ENCODE data around the gene ASCL5. TPM values are rescaled to one million over a fixed set of nuclear protein-coding genes. Genes with fewer than 3 reads are reported as not detected.

The ASCL5 gene
- total and polyA plus RNA-seq, 9 of the 15 experiments (the other 6 are each of a cell fraction or from before 2014, with no cell fraction given): 0.09 TPM; not detected in 8

DNA sequence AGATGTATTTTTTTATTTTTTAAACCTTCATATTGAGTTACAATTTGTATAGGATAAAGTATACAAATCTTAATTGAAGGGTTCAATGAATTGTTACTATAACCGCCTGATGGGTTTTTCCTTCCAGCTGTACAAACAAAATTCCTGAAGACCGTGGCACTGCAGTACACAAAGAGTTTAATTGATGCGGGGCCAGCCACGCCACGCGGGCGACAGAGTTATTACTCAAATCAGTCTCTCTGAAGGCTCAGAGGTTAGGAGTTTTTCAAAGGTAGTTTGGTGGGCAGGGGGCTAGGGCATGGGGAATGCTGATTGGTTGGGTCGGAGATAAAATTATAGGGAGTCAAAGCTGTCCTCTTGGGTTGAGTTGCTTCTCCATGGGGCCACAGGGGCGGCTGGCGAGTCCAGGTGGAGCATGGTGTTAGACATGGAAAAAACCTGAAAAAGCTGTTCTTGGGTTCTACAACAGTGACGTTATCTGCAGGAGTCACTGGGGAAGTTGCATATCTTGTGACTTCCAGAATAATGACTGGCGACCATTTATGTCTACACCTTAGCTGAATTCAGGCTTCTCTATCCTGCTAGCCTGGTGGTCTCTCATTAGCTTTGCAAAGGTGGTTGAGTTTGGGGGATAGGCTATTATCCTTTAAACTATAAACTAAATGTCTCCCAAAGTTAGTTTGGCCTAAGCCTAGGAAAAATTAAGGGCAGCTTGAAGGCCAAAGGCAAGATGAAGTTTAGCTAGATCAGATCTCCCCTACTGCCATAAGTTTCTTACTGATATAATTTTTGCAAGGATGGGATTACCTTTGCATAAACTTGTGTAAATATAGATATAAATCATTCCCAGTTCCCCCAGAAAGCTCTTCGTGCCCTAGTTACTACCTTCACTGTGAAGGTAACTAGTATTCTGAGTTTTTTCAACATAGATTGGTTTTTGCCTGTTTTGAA lies 40.3 kb upstream of the ASCL5 start (continued):
- TF ChIP-seq, protein P1, sequence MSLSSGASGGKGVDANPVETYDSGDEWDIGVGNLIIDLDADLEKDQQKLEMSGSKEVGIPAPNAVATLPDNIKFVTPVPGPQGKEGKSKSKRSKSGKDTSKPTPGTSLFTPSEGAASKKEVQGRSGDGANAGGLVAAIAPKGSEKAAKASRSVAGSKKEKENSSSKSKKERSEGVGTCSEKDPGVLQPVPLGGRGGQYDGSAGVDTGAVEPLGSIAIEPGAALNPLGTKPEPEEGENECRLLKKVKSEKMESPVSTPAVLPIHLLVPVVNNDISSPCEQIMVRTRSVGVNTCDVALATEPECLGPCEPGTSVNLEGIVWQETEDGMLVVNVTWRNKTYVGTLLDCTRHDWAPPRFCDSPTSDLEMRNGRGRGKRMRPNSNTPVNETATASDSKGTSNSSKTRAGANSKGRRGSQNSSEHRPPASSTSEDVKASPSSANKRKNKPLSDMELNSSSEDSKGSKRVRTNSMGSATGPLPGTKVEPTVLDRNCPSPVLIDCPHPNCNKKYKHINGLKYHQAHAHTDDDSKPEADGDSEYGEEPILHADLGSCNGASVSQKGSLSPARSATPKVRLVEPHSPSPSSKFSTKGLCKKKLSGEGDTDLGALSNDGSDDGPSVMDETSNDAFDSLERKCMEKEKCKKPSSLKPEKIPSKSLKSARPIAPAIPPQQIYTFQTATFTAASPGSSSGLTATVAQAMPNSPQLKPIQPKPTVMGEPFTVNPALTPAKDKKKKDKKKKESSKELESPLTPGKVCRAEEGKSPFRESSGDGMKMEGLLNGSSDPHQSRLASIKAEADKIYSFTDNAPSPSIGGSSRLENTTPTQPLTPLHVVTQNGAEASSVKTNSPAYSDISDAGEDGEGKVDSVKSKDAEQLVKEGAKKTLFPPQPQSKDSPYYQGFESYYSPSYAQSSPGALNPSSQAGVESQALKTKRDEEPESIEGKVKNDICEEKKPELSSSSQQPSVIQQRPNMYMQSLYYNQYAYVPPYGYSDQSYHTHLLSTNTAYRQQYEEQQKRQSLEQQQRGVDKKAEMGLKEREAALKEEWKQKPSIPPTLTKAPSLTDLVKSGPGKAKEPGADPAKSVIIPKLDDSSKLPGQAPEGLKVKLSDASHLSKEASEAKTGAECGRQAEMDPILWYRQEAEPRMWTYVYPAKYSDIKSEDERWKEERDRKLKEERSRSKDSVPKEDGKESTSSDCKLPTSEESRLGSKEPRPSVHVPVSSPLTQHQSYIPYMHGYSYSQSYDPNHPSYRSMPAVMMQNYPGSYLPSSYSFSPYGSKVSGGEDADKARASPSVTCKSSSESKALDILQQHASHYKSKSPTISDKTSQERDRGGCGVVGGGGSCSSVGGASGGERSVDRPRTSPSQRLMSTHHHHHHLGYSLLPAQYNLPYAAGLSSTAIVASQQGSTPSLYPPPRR (CRISPR knock-in tag; IDR thresholded peaks at IDR 0.05; ENCODE audit: borderline replicate concordance): no peak
- TF ChIP-seq RBM39 (optimal IDR thresholded peaks at IDR 0.05; ENCODE audit: low read depth, low read length) (no peak), RBFOX2 (IDR thresholded peaks at IDR 0.05; ENCODE audit: low read depth, low read length) (no peak), CAMTA2 (CRISPR knock-in tag; conservative IDR thresholded peaks at IDR 0.05) (no peak), TSC22D4 (tag; IDR thresholded peaks at IDR 0.05) (no peak), HDAC8 (tag; IDR thresholded peaks at IDR 0.05) (no peak), ZNF668 (CRISPR knock-in tag; IDR thresholded peaks at IDR 0.05) (no peak), ZNF766 (CRISPR knock-in tag; conservative IDR thresholded peaks at IDR 0.05) (no peak), ZNF444 (CRISPR knock-in tag; IDR thresholded peaks at IDR 0.05) (no peak)
- TF ChIP-seq, protein P2, sequence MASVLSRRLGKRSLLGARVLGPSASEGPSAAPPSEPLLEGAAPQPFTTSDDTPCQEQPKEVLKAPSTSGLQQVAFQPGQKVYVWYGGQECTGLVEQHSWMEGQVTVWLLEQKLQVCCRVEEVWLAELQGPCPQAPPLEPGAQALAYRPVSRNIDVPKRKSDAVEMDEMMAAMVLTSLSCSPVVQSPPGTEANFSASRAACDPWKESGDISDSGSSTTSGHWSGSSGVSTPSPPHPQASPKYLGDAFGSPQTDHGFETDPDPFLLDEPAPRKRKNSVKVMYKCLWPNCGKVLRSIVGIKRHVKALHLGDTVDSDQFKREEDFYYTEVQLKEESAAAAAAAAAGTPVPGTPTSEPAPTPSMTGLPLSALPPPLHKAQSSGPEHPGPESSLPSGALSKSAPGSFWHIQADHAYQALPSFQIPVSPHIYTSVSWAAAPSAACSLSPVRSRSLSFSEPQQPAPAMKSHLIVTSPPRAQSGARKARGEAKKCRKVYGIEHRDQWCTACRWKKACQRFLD (CRISPR knock-in tag; IDR thresholded peaks at IDR 0.05): no peak
- TF ChIP-seq, protein P3, sequence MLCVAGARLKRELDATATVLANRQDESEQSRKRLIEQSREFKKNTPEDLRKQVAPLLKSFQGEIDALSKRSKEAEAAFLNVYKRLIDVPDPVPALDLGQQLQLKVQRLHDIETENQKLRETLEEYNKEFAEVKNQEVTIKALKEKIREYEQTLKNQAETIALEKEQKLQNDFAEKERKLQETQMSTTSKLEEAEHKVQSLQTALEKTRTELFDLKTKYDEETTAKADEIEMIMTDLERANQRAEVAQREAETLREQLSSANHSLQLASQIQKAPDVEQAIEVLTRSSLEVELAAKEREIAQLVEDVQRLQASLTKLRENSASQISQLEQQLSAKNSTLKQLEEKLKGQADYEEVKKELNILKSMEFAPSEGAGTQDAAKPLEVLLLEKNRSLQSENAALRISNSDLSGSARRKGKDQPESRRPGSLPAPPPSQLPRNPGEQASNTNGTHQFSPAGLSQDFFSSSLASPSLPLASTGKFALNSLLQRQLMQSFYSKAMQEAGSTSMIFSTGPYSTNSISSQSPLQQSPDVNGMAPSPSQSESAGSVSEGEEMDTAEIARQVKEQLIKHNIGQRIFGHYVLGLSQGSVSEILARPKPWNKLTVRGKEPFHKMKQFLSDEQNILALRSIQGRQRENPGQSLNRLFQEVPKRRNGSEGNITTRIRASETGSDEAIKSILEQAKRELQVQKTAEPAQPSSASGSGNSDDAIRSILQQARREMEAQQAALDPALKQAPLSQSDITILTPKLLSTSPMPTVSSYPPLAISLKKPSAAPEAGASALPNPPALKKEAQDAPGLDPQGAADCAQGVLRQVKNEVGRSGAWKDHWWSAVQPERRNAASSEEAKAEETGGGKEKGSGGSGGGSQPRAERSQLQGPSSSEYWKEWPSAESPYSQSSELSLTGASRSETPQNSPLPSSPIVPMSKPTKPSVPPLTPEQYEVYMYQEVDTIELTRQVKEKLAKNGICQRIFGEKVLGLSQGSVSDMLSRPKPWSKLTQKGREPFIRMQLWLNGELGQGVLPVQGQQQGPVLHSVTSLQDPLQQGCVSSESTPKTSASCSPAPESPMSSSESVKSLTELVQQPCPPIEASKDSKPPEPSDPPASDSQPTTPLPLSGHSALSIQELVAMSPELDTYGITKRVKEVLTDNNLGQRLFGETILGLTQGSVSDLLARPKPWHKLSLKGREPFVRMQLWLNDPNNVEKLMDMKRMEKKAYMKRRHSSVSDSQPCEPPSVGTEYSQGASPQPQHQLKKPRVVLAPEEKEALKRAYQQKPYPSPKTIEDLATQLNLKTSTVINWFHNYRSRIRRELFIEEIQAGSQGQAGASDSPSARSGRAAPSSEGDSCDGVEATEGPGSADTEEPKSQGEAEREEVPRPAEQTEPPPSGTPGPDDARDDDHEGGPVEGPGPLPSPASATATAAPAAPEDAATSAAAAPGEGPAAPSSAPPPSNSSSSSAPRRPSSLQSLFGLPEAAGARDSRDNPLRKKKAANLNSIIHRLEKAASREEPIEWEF (CRISPR knock-in tag; IDR thresholded peaks at IDR 0.05): no peak
- TF ChIP-seq, protein P4, sequence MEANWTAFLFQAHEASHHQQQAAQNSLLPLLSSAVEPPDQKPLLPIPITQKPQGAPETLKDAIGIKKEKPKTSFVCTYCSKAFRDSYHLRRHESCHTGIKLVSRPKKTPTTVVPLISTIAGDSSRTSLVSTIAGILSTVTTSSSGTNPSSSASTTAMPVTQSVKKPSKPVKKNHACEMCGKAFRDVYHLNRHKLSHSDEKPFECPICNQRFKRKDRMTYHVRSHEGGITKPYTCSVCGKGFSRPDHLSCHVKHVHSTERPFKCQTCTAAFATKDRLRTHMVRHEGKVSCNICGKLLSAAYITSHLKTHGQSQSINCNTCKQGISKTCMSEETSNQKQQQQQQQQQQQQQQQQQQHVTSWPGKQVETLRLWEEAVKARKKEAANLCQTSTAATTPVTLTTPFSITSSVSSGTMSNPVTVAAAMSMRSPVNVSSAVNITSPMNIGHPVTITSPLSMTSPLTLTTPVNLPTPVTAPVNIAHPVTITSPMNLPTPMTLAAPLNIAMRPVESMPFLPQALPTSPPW (CRISPR knock-in tag; IDR thresholded peaks at IDR 0.05): no peak
- TF ChIP-seq, protein P5, sequence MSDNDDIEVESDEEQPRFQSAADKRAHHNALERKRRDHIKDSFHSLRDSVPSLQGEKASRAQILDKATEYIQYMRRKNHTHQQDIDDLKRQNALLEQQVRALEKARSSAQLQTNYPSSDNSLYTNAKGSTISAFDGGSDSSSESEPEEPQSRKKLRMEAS (CRISPR knock-in tag; IDR thresholded peaks at IDR 0.05): no peak

All from K562 (cell line).